NT2/D1 (cell line): Measurements from ENCODE around the gene CACNA1D.

Experiments used
- SUZ12 ChIP-seq: IDR thresholded peaks from 2 replicates; pipeline ENCODE4 v1.6.1; 2011; ENCODE audit not compliant: insufficient read length, insufficient read depth; ENCODE audit errors: extremely low read depth
- YY1 ChIP-seq: IDR thresholded peaks from 2 replicates; pipeline ENCODE4 v1.6.1; 2011; ENCODE audit not compliant: insufficient read length, insufficient read depth
- ZNF274 ChIP-seq: IDR thresholded peaks from 2 replicates; pipeline ENCODE4 v1.6.1; 2011; ENCODE audit warnings: mild to moderate bottlenecking, low read depth, low read length

- TF ChIP-seq YY1: no peak
- TF ChIP-seq SUZ12: no peak
- TF ChIP-seq ZNF274: no peak
These were observed 87.3 kb downstream of the CACNA1D start for GRCh38 chr3:53581671-53582070.
